Activated CD8-positive, alpha-beta memory T cell treated with anti-CD3 and anti-CD28 coated beads, Interleukin-2, amount 50 U/mL, for 4 hours (primary cell): ENCODE data around the gene NECTIN4.

Source experiments
- DNase-seq: peaks from one replicate; pipeline ENCODE4 v3.0.0-alpha.2; 2020

Gene NECTIN4

DNA sequence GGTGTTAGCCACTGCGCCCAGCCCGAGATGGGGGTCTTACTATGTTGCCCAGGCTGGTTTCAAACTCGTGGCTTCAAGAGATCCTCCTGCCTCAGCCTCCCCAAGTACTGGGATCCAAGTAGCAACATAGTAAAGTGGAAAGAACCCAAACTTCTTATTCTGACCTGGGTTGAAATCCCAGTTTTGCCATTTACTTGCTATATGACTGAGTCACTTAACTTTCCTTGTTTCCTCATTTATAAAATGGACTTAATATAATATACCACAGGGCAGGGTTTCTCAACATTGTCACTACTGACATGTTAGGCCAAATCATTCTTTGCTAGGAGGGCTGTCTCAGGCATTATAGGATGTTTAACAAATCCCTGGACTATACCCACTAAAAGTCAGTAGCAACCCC lies 21.8 kb upstream of the NECTIN4 start:
- no peak for DNase-seq

DNA sequence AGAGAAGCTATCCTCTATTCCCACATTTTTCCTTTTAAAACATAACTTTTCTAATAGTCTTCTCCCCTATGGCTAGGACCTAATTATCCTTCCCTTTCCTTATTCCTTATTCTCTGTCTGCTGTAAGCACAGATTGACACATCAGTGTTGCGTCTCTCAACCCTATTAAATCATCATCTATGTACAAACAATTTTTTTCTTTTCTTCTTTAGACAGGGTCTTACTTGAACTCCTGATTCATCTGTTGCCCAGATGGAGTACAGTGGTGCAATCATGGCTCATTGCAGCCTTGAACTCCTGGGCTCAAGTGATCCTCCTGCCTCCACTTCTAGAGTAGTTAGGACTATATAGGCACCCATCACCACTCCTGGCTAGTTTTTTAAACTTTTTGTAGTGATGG lies 17.1 kb upstream of the NECTIN4 start:
- DNase-seq: no peak

DNA sequence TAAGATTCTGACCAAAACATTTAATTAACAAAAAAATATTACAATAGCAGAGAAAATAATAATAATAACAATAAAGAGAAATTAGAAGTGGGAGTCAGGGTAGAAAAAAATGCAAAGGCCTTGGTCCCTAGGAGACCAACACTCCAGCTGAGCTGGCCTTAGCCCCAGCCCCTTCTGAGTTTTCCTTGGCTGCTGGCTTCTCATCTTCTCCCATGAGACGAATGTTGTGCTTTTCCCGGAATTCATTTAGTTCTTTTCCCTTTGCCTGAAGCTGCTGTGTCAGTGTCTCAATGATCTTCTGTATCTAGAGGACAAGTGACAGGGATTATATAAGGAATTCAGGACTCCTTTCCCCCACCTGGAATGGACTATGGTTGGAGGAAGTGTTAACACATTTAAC lies 11.2 kb upstream of the NECTIN4 start:
- no peak for DNase-seq

DNA sequence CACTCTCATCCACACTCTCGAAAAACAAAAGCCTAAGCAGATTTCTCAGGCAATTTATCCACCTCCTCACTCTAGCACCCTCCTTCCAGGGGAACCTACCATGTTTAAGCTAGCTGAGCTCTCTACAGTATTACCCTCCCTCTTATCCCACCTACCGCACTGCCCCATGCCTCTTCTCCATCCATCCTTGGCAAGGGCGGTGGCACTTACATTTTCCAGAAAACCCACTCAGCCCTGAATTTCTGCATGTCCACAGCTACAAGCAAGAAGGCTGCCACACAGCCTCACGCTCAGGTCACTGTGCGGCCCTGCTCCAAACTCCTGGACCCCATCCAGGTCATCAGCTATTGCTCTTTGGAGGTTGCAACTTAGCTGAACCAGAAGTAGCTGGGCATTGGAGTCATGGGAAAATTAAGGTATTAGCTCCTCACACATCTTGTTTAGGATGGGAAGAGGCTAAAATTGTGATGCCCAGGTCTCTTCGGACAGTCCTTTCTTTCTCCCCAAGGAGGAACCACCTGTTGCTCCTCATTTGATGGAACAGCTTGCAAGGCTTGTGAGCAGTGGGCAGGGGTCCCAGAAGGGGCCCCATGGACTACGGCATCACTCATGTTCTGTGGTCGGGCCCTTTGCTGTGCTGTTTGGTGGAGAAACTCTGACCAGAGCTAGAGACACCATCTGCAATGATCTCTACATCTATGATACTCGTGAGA lies 9.9 kb upstream of the NECTIN4 start:
- DNase-seq: no peak

DNA sequence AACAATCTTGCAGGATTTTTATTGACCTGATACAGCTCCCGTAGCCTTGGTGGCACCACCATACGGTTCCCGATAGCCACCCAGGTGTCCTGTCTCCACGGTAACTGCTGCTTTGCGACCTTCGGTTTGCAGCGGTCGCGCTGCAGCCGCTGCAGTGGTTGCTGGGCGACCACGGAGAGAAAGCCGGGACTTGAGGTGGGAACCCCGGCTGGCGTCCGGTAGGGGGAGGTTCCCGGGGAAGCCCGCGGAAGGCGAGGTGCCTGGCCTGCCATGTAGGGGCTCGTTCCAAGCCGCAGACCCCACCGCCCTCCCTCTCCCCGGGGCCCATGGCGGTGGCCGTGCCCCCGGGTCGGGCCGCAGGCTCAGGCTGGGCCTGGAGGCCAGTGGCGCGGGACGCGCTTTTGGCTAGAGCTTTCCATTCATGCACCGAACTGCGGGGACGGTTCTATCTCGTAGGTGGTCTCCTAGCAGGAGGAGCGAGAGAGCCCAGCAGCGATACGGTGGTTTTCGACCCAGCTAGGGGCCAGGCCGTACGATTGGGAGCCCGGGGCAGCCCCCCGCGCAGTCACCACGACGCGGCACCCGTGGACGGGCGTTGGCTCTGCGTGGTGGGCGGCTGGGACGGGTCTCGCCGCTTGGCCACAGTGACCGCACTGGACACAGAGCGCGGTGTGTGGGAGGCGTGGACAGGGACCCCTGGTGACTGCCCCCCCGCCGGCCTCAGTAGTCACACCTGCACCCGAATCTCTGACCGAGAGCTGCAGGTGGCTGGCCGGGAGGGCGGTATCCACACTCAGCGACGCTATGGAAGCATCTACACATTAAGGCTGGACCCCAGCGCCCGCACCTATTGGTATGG lies 9.1 kb upstream of the NECTIN4 start, which contains the start of gene KLHDC9:
KLHDC9 (plus strand) TSS at position 152 of the 859 bp plus-strand sequence; CDS start at position 327, 175 bp downstream.
- DNase-seq: peak; percentile 56

DNA sequence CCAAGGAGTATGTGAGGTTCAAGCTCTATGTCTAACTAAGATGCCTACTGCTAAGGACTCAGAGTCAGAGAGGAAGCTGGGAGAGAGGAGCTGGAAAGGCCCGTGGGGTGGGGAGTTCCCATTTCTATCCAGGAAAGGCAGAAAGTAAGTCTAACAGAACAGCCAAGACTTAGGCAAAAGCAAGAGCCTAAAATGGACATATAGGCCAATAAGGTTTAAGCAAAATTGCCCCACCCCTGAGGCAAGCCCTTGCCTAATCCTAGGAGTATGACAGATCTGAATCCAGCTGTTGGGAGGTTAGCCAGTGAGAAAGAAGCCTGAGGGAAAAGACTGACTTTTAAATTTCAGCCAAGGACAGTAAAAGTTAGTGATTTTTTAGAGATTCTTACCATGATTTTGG lies 7.2 kb upstream of the NECTIN4 start:
- DNase-seq: no peak

DNA sequence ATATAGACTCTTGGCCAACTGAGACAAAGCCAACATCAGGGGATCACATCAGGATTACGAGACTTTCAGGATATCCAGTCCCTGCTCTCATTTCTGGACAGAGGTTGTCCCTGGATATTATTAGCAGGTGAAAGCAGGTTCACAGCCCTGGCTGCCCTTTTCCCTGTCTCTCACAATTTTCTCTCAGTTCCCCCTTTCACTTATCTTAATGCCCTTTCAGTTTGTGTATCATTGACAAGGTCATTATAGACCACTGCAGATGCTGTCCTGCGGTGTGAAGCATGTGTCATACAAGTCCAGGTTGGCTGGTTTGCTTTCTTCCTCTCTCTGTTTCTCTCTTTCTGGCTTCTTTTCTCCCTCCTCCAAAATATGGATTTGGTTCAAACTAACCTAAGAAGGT lies 6.7 kb upstream of the NECTIN4 start:
- no peak for DNase-seq

DNA sequence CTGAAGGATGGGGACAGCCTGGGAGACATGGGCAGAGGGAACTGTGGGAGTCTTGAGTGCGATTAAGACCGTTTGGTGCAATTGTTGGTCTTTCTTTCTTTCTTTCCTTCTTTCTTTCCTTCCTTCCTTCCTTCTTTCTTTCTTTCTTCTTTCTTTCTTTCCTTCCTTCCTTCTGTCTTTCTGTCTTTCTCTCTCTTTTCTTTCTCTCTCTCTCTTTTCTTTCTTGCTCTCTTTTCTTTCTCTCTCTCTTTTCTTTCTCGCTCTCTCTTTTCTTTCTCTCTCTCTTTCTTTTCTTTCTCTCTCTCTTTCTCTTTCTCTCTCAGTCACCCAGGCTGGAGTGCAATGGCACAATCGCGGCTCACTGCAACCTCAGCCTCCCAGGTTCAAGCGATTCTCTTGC lies 5.9 kb upstream of the NECTIN4 start:
- no peak for DNase-seq

DNA sequence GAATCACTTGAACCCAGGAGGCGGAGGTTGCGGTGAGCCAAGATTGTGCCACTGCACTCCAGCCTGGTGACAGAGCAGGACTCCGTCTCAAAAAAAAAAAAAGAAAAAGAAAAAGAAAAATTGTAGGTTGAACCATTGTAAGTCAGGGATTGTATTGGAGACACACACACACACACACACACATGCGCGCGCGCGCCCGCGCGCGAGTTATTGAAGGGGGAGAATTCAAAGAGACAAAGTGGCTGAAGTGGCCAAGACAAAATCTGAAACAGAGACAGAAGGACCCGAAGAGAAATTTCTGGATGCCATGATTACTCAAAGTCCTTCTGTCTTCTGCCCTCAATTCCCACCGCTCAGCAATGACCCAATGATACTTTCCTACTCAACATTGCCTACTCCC lies 5.1 kb upstream of the NECTIN4 start:
- no peak for DNase-seq

DNA sequence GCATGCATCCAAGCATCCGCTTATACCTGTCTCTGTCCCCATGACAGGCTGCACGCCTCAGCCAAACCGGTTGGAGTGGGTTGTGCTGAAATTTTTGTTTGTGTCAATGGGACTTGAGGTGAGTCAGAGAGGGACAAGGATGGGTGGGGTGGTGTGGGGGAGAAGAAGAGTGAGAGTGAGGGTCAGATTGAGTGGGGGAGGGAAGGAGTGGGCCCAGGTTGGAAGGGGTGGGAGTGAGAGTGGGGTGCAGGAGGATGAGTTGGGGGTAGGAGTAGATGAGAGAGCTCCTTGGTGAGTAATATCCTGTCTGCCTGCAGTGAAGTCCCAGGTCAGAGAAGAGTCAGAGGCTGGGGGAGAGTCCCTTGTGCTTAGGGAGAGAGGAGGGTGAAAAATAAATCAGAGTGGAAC lies 3.3 kb upstream of the NECTIN4 start:
- DNase-seq: peak; percentile 51

DNA sequence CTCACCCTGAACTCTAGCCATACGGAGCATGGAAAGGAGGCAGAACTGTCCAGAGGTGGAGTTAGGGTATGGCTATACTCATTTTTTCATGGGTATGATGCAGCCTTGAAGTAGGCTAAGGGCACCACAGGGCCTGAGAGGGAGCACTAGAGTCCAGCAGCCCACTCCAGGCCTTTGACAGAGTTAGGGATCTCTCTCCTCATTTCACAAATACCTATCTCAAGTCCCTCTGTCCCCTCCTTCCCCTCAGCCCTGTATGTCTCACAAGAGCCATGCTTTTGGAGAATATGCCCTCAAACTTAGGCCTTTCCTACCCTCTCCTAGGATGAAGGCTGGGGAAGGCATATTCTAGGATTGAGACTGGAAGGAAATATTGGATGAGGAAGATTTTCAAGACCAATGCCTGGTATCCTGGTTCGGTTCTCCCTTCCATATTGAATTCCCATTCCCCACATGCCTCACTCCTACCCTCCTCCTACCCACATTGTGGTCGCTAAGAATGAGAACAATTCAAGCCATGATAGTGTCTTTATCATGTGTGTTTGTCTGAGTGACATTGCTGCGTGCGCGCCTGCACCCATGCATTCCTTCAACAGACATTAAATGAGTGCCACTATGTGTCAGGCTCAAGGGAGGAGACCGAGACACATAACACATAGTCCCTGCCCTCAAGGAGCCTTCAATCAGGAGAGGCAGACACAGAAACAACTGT lies 2.6 kb upstream of the NECTIN4 start:
- DNase-seq: no peak

DNA sequence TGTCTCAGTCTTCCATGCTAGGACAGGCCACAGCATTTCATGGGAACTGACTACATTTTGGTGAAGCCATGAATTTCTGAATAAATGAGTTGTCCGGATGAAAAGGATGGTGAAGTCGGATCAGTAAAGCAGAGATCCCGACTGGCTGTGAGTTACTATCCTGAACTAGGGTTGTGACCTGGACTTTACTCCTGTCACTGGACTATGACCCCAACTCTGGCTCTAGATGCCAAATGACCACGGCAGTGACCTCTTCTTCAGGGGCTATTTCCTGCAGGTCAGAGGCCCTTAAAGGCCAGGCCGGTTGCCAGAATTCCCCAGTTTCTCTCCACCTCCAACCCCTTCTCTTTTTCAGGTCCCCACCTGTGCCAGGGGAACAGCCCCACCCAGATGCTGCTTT lies 1.7 kb upstream of the NECTIN4 start:
- DNase-seq: no peak

DNA sequence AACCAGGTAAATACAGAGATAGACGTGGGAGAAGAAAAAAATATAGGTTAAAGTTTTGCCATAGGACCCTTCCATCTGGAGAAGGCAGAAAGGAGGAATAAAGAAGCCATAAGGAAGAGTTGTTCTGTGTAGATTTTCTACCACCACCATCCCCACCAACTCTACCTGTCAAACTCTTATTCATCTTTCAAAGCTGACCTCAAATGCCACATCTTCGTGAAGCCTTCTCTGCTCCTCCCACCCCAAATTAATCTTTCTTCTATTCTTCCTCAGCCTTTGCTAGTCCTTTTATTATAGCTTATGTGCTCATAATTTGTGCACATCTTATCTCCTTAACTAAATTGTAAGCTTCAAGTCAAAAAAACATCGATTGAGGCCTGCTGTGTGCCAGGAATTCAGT lies 1.3 kb upstream of the NECTIN4 start:
- DNase-seq: no peak

DNA sequence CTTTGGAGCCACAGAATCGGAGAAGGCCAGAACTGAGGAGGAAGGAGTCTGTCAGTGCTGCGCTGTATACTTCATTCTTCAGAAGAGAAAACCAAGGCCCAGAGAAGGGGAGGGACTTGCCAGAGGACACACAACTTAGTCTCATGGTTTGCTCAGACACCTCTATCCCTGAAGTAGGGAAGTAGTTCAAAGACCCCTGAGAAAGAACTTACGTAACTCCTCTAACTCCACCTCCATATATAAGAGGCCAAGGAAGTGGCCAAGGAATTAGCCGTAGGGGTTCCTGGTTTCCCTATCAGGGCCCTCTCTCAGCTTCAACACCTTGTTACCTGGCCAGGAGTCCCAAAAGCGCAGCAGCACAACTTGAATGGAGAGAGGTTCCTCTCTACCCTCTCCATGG lies 580 bp upstream of the NECTIN4 start:
- DNase-seq: no peak

DNA sequence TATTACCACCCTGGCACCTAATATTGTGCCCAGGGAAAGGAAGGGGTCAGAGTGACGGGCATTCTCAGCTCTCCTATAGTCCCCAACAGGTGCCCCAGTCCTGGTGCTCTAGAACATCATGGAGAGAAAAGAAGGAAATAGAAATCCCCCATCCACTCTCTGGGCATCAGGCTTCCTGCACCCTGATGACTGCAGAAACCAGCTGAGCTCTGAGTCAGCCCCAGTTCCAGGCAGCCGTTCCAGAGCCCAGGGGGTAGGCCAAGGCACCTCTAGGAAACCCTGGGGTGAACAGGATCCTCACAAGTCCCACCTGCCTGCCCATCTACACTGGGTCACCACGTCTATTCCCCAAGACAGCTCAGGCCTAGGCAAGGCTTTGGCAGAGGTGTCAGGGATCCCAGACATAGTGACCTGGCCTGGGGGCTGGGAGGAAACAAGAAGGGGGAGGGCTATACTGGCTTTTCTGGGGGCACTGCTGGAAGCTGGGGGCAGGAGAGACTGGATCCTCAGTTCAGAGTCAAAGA lies 709 bp downstream of the NECTIN4 start:
- DNase-seq: no peak

DNA sequence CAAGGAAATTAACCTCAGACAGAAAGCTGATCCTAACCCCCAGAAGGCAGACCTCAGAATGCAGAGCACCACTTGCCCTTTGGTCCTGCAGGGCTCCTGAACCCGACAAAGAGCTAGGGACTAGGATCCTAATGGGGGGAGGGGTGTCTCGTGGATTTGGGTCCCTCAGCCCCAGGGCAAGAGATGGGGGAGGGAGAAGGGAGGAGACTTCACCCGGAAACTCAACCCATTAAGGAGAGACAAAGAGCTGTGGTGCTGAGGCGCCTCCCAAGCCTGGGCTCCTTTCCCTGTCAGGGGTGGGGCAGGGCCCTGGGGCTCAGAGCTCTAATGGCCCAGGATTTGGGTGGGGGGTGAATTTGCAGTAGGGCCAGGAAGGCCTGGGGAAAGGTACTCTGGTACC lies 2.9 kb downstream of the NECTIN4 start:
- no peak for DNase-seq

DNA sequence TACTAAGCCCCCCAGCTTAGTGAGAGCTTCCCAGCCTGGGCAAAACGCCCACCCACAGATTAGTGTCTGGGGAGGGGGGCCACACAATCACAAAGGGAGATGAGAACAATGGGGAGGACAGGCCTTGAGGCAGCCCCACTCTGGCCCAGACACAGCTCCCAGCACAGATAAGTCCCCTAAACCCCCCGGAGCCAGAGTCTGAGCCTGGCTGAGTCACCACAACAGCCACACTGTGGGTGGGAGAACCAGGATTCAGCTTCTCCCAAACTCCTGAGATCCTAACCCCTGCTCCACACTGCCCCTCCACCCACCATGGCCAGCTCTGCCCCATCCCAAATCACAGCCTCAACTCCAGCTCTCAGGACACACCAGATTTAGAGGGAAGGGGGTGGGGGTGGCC lies 4.2 kb downstream of the NECTIN4 start:
- DNase-seq: no peak

DNA sequence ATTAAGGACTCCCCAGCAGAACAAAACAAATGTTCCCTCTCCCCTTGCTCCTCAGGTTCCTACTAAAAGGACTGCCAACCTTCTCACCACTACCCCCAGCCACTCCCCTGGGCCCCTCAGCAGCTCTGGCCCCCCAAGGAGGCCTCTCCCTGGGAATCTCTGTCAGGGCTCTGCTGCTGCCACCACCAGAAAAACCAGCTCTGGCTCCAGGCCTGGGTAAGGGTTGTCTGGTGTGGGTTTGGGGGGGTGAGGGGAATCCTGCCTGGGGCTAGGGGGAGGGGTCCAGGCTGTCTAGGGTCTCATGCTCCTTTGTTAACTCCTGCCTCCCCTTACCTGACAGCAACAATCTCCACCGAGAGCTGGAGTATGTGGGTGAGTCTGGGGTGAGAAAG lies 4.8 kb downstream of the NECTIN4 start:
- DNase-seq: no peak

DNA sequence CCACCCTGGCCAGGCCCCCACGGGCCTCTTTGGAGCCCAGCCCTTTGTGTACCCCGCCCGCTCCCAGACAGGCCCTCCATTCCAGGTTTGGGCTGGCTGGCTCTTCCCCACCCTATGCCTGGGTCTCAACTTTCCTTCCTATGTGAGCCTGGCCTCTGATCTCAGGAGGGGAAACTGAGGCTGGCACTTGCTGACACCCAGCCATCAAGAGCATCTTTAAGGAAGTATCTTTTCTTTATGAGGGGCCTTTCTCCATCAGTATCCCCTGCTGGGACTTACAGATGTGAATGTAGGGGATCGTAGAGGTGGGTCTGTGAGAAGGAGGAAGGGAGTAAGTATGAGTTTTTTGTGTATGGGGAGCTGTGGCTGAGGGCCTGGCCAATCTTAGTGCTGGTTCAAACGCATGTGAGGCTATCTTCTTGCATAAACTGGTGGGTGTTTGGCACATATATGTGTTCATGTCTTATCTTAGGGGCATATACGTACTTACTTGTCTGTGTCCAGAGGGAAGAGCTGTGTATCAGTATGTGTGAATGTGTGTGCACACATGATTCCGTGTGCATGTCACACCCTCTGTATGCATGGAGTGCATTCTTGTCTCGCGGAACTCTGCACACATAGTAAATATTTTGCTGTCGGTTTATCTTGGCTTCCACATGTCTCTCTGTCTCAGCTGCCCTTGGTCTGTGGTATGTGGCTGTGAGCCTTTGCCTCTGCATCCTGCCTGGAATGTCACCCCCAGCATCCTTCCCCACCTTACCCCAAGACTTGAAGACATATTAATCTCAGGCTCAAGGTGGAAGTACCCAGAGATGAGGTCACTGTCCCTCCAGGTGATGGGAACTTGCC lies 5.4 kb downstream of the NECTIN4 start:
- DNase-seq: no peak

DNA sequence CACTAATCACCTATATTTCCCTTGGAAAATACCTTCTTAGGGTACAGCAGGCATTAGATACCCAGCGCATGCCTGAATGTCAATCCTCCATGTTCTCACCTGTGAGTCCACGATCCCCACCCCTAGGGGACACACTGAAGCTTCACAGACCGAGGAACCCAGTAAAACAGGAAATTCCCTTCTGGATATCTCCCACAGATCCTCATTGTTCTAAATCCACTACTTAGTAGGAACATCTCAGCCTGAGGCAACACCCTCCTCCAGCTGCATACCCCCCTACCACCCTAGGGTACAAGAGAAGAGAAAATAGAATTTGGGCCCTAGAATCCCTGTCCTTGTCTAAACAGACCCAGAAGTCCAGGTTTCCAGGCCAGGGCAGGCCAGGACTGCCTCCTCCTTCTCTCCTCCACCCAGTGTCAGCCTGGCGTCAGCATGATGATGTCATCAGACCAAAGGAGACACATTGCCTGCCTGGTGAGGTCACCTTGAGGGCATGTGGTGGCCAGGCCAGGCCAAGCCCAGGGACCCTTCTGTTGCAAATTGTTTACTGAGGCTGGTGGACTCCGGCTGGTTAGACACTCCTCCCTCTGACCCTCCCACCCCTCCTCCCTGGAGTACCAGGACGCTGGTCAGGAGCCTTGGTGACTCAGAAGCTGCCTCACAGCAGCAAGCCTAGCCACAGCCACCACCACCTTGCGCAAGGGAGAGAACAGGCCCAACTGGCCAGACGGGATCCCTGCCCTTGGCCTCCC lies 6.2 kb downstream of the NECTIN4 start:
- DNase-seq: no peak

DNA sequence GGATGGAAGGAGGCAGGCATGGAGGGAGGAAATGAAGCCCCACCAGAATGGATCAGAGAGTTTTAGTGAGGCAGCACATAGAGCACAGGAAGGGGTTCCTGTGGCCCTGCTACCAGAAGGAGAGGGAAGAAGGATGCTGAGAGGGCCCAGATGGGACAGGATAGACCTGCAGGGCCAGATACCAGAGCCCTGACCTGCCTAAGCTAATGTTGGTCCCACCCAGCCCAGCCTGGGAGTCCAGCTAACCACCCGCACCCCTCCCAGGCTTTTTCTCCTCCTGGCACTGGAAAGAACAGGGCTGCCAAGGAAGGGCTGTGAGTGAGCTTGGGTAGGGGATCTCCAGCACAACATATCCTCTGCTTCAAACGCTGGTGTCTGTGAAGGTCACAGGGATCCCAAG lies 6.9 kb downstream of the NECTIN4 start:
- no peak for DNase-seq

DNA sequence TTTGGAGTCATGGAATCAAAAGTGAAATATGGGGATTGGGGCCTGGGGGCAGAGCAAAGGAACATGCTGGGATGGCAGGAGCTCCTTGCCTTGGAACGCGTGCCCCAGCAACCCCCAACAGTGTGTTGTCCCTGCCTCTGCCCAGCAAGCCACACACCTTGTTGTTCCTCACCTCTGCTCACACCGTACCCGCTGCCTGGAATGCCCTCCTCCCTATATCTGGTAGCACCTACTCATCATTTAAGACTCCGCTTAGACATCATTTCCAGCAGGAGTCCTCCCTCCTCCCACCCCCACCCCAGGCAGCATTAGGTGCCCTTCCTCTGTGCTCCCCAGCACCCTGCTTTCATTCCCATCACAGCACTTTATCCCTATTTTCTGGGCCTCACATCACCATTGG lies 7.8 kb downstream of the NECTIN4 start:
- no peak for DNase-seq
